ENCODE results near the gene PTPRQ.

Gene PTPRQ

GRCh38 chr12:80625901-80626300 lies 181.9 kb downstream of the PTPRQ start:
- TF ChIP-seq, protein P1, sequence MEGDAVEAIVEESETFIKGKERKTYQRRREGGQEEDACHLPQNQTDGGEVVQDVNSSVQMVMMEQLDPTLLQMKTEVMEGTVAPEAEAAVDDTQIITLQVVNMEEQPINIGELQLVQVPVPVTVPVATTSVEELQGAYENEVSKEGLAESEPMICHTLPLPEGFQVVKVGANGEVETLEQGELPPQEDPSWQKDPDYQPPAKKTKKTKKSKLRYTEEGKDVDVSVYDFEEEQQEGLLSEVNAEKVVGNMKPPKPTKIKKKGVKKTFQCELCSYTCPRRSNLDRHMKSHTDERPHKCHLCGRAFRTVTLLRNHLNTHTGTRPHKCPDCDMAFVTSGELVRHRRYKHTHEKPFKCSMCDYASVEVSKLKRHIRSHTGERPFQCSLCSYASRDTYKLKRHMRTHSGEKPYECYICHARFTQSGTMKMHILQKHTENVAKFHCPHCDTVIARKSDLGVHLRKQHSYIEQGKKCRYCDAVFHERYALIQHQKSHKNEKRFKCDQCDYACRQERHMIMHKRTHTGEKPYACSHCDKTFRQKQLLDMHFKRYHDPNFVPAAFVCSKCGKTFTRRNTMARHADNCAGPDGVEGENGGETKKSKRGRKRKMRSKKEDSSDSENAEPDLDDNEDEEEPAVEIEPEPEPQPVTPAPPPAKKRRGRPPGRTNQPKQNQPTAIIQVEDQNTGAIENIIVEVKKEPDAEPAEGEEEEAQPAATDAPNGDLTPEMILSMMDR (IDR thresholded peaks at IDR 0.05; ENCODE audit: low read depth, low read length, missing control alignments): no peak
- DNase-seq (ENCODE audit: extremely low read depth, low read depth): no peak
- H3K4me3 ChIP-seq (replicated peaks; ENCODE audit: low read depth, low read length): no peak overlapping the region

DNA sequence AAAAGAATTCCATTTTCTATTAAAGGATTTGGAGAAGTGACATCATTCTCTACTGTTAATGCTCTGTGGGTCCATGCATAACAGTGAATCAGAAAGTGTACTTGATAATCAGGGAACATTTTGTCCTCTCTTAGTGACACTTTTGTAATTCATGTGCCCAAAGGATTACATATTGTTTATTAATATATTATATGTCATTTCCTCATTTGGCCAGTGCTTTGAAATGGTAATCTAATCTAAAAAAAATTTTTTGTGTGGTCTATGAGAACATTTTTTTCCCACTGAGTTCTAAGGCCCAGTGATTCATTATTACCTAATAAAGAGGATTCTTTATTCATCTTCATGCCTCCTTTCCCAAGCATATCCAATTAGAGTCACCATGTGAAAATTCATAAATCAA lies 183.7 kb downstream of the PTPRQ start:
- H3K4me3 ChIP-seq (replicated peaks; ENCODE audit: low read depth, low read length): no peak overlapping the region
- no peak for DNase-seq (ENCODE audit: extremely low read depth, low read depth)
- TF ChIP-seq, protein P1 (IDR thresholded peaks at IDR 0.05; ENCODE audit: low read depth, low read length, missing control alignments): no peak

- DNase-seq (ENCODE audit: extremely low read depth, low read depth): no peak
- TF ChIP-seq, protein P1 (IDR thresholded peaks at IDR 0.05; ENCODE audit: low read depth, low read length, missing control alignments): peak; percentile 46
Measured at GRCh38 chr12:80632835-80633234, 188.8 kb downstream of the PTPRQ start.

DNA sequence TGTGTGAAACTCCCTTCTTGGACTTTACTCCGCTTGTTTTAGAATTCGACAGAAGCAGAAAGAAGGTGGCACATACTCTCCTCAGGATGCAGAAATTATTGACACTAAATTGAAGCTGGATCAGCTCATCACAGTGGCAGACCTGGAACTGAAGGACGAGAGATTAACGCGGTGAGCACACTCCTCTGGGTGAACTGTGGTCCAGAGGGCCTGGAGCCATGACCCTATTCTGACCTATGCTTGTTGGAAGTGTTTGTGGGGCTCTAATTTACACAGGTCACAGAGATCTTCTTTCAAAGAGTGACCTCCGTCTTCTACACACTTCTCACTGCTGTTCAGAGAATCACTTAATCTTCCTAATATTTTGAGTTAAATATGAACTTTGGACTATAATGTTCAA lies 190.9 kb downstream of the PTPRQ start:
- no peak for DNase-seq (ENCODE audit: extremely low read depth, low read depth)

More at GRCh38 chr12:80632835-80633234, 188.8 kb downstream of the PTPRQ start:
- no peak overlapping the region for H3K4me3 ChIP-seq (replicated peaks; ENCODE audit: low read depth, low read length)

GRCh38 chr12:80636832-80637231 lies 192.8 kb downstream of the PTPRQ start:
- DNase-seq (ENCODE audit: extremely low read depth, low read depth): no peak
- no peak overlapping the region for H3K4me3 ChIP-seq (replicated peaks; ENCODE audit: low read depth, low read length)
- TF ChIP-seq, protein P1 (IDR thresholded peaks at IDR 0.05; ENCODE audit: low read depth, low read length, missing control alignments): no peak

More for the DNA sequence above, 190.9 kb downstream of the PTPRQ start:
- TF ChIP-seq, protein P1 (IDR thresholded peaks at IDR 0.05; ENCODE audit: low read depth, low read length, missing control alignments): no peak
- H3K4me3 ChIP-seq (replicated peaks; ENCODE audit: low read depth, low read length): no peak overlapping the region

DNA sequence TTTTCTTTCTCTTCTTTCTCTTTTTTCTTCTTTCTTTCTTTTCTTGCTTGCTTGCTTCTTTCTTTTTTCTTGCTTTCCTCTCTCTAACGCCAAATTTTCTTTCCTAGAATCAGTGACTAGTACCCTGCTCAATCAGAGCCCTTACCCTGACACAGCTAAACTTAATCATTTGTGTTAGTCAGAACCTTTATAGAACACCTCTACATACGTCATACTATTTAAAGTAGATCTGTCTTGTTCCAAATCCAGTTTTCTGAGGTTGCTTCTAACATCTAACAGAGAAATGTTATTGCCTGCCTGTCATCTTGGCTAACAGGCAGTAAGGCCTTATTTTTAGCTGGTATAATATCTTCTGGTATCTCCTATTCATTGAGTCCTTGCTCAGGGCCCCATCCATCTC lies 197.9 kb downstream of the PTPRQ start:
- TF ChIP-seq, protein P1 (IDR thresholded peaks at IDR 0.05; ENCODE audit: low read depth, low read length, missing control alignments): no peak
- no peak for DNase-seq (ENCODE audit: extremely low read depth, low read depth)
- no peak overlapping the region for H3K4me3 ChIP-seq (replicated peaks; ENCODE audit: low read depth, low read length)

GRCh38 chr12:80643961-80644360 lies 199.9 kb downstream of the PTPRQ start:
- DNase-seq (ENCODE audit: extremely low read depth, low read depth): no peak
- TF ChIP-seq, protein P1 (IDR thresholded peaks at IDR 0.05; ENCODE audit: low read depth, low read length, missing control alignments): no peak
- H3K4me3 ChIP-seq (replicated peaks; ENCODE audit: low read depth, low read length): no peak overlapping the region
